HG03097 (cell line): Measurements from ENCODE around the gene EYA3.

Source experiments
- ATAC-seq: cut with Tn5 transposase; IDR thresholded peaks from one replicate; pipeline ENCODE4 v1.9.1; 2021; ENCODE audit not compliant: unreplicated experiment, low FRiP score

The EYA3 gene

GRCh38 chr1:27973771-27974416 is 114.5 kb downstream of the EYA3 start:
- ATAC-seq, result no peak

- no peak for ATAC-seq
Observed at GRCh38 chr1:27972141-27972540, 116.3 kb downstream of the EYA3 start.

GRCh38 chr1:27971674-27972073 is 116.7 kb downstream of the EYA3 start:
- ATAC-seq, result no peak

GRCh38 chr1:27970401-27970800 is 118.0 kb downstream of the EYA3 start:
- no peak for ATAC-seq

GRCh38 chr1:27968692-27969091 is 119.7 kb downstream of the EYA3 start:
- ATAC-seq, result no peak

- ATAC-seq, result no peak
Observed at GRCh38 chr1:27967884-27968466, 120.4 kb downstream of the EYA3 start.

- no peak for ATAC-seq
Observed at GRCh38 chr1:27967106-27967883, 121.1 kb downstream of the EYA3 start.

GRCh38 chr1:27966402-27967105 is 121.9 kb downstream of the EYA3 start:
- no peak for ATAC-seq

GRCh38 chr1:27963393-27963792 is 125.0 kb downstream of the EYA3 start:
- ATAC-seq, result no peak

- ATAC-seq, result no peak
Observed at GRCh38 chr1:27961646-27962221, 126.7 kb downstream of the EYA3 start.

GRCh38 chr1:27960762-27961645 is 127.4 kb downstream of the EYA3 start:
- no peak for ATAC-seq

- peak; percentile 68 for ATAC-seq
Observed at GRCh38 chr1:27959792-27960603, 128.4 kb downstream of the EYA3 start, which contains the start of gene XKR8. XKR8 (plus strand) TSS chr1:27959973; CDS start chr1:27960070, 97 bp downstream.

GRCh38 chr1:27958513-27958912 is 129.9 kb downstream of the EYA3 start:
- ATAC-seq, result no peak

- ATAC-seq, result no peak
Observed at GRCh38 chr1:27957655-27958054, 130.8 kb downstream of the EYA3 start.

- no peak for ATAC-seq
Observed at GRCh38 chr1:27956761-27957160, 131.6 kb downstream of the EYA3 start.

GRCh38 chr1:27955076-27955475 is 133.3 kb downstream of the EYA3 start:
- no peak for ATAC-seq

GRCh38 chr1:27954186-27954585 is 134.2 kb downstream of the EYA3 start:
- no peak for ATAC-seq

GRCh38 chr1:27952147-27952546 is 136.3 kb downstream of the EYA3 start:
- ATAC-seq, result no peak

GRCh38 chr1:27951396-27951795 is 137.0 kb downstream of the EYA3 start:
- no peak for ATAC-seq
